GM18517 (cell line): ENCODE measurements around the gene GNG8.
"Not testable (repeated sequence)": the region's sequence is repeated elsewhere in the genome, so short reads cannot be mapped to it uniquely, and the experiment has no call there.

Experiments
- ATAC-seq: cut with Tn5 transposase; IDR thresholded peaks from one replicate; pipeline ENCODE4 v1.9.1; 2021; ENCODE audit warnings: mild to moderate bottlenecking, moderate library complexity; ENCODE audit not compliant: unreplicated experiment

The GNG8 gene

DNA sequence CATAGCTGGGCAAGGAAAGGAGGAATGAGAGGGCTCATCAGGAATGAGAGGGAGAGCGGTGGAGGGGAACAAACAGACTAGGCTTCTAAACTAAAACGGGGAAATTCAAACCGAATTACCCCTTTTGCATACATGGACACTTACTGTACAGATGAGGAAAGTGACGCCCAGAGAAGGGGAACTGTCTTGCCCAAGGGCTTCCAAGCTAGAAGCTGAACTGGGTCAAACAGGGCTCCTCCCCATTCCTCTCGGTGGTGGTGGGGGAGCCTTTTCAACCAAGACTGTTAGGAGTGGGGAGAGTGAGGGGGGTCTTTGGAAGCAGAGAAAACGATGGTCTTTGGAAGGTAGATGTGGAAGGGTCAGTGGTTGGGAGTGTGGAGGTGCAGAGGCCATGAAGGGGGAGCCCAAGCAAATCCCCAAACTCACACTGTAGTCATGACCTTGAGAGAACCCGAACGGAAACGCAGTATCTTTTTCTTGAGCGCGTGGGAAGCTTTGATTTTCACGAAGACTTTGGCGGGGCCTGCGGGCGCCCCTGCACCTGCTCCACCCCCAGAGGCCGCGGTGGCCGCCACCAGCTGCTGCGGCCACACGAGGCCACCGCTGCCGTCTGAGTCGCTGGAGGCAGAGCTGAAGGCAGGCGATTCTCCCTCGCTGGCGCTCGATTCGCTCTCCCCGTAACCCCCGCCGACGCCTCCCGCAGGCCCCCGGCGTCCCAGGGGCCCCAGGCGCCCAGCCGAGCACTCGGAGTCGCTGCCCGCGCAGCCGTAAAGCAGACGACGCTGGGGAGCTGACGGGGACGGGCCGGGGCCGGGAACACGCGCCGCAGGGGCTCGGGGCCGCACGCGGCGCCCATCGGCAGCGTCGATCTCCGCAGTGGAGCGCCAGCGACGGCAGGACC lies 12.3 kb upstream of the GNG8 start:
- ATAC-seq = no peak

DNA sequence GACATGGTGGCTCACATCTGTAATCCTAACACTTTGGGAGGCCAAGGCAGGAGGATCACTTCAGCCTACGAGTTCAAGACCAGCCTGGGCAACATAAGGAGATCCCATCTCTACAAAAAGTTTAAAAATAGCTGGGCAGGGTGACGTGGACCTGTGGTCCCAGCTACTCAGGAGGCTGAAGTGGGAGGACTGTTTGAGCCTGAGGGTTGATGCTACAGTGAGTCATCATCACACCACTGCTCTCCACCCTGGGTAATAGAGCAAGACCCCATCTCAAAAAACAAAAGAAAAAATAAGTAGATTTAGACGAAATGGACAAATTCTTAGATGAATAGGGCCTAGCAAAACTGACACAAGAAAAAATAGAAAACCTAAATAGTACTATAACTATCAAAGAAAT lies 10.4 kb upstream of the GNG8 start:
- ATAC-seq = no peak

DNA sequence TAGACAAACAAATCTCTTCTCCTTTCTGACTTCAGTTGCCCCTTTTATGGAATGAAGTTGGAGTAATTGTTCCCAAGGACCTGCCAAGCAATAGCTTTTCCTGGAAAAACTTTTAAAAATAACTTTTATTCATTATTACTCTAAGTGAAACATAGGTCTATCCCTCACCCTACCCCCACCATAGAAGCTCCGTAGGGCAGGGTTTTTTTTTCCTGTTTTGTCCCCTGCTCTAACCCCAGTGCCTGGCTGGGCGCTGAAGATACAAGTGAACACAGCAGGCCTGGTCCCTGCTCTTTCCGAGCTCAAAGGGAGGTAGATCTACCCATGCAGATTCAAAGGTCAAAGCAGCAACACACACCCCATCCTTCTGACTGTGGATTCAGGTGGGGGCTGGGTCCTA lies 8.7 kb upstream of the GNG8 start:
- ATAC-seq = no peak

DNA sequence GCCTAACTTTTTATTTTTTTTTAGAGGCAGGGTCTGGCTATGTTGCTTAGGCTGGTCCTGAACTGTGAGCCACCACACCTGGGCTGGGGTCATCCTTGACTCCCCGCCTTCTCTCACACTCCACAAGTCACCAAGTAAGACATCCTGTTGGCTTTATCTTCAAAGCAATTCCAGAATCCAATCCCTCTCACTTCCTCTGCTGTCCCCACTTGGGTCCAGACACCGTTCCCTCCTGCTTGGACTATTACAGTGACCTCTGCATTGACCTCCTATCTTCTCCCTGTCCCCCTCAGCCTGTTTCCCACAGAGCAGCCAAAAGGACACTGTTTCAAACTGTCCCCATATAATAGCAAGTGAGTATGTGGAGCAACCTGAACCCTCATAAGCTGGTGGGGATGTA lies 4.7 kb upstream of the GNG8 start:
- no peak for ATAC-seq

DNA sequence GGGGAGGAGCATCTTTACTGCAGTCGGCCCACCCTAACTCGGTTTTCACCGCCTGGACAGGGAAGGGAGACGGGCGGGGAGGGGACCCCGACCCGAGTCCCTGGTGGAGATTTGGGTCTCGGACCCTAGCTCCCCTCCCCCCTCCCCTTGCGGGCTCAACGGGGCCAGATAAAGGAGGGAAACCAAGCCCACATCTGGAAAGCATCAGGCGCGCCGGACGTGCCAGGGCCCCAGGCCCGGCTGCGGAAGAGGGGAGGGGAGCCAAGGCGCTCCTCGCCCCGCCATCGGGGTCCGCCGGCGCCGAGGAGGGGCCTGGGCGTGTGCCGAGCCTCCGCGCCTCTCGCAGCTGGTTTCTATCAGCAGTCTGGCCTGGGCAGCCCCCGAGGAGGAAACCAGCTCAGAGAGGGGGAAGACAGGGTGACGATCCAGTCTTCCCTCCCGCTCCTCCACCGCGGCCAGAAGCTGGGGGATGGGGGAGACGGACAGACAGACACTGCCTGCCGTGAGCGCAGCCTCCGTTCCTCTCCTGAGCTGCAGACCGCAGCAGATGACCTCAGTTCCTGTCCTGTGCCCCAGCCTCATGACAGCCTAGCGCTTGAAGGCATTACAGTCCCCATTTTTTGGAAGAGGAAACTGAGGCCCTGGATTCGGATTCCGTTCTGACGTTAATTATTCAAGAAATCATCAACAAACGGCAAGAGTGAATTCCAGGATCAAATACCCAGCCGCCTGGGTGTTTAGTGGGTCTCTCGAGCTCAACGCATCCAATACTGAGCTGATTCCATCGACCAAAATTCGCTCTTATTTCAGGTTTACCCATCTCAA lies 3.6 kb upstream of the GNG8 start:
- no peak for ATAC-seq

DNA sequence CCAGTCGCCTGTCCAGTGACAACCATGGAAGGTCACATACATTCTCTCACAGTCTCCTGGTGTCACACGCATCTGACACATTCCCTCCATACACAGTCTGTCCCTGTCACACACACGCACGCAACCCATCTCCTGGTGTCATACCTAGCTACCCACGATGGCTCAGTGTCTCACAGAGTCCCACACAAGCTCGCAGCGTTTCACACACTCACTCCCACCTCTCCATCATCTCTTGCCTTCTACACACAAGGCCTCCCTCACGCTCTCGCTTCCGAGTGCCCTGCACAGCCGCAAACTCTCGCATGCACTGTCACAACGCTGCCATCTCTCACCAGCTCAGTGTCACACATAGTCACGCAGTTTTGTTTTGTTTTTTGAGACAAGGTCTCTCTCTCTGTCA lies 1.2 kb upstream of the GNG8 start:
- ATAC-seq = no peak

DNA sequence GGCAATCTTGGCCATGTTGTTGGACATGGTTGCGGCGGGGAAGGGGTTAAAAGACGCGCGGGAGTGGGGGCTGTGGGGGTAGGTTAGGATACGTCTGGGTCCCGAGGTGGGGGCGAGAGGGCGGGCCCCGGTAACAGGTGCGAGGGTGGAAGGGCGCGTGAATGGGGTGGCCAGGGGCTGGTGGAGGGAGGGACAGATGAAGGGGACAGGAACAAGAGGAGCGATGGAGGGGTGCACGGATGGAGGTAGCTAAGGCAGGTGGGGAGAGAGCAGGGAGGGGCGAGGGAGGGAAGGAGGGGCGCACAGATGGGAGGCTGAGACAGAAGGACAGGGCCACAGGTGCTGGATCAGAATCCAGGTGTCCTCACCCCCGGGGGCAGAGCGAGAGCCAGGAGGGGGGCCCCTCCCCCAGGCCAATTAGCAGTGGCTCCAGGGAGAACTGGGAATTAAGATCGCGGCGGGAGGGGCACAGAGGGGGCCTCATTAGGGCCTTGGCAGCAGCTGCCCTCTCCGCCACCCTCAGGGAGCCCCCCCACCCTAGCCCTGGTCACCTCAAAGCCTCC lies 1.3 kb downstream of the GNG8 start:
- ATAC-seq = no peak

DNA sequence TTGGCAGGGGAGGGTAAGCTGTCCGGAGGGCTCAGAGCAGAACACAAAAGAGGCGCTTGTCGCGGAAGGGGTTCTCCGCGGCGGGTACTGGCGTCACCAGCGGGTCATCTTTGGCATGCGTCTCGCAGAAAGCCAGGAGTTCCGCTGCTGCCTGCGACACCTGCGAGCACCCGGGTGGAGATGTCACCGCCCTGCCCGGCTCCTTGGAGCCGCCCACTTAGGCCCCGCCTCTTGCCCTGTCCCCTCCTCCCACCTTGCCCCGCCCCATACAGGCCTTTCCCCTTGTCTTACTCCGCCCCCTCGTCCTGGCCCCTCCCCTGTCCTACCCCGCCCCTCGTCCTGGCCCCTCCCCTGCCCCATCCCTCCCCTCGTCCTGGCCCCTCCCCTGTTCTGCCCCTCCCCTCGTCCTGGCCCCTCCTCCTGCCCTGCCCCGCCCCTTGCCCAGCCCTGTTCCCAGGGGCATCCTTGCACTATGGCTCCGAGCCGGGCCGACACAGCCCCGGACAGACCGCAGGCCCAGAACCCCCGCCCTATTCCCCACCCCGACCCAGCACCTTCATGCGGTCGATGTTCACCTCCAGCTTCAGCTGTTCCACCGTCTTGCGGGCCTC lies 1.9 kb downstream of the GNG8 start:
- ATAC-seq = no peak

DNA sequence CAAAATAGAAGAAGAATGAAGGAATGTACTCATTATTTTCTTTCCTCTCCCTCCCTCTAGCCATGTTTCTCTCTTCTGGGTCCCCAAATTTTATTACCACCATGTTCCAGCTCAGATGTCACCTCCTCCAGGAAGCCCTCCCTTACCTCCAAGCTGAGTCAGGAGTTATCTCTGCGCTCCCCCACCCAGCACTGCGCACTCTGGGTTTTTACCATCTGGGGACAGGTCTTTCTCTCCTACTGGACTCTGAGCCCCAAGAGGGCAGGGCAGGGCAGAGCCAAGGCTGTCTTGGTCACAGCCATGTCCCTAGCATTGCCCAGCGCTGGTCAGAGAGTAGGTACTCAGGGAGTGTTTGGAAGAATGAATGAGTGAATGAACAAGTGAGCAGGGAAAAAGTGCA lies 2.9 kb downstream of the GNG8 start:
- ATAC-seq = no peak

DNA sequence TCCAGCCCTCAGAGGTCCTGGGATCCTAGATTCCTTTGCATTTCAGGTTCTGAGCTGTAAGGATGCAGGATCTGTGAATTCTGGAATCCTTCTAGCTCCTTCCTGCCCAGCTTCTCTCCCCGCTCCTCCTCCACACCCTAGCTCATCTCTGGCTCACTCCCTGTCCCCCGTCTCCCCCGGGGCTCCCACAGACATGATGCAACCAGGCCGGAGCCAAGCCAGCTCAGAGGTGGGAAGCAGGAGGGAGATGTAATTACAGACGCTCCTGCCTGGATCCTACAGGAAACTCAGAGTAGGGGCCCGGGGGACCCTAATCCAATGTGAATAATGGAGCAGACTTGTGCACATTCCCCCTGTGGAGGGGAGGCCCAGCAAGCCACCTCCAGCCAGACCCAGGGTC lies 4.5 kb downstream of the GNG8 start:
- no peak for ATAC-seq

DNA sequence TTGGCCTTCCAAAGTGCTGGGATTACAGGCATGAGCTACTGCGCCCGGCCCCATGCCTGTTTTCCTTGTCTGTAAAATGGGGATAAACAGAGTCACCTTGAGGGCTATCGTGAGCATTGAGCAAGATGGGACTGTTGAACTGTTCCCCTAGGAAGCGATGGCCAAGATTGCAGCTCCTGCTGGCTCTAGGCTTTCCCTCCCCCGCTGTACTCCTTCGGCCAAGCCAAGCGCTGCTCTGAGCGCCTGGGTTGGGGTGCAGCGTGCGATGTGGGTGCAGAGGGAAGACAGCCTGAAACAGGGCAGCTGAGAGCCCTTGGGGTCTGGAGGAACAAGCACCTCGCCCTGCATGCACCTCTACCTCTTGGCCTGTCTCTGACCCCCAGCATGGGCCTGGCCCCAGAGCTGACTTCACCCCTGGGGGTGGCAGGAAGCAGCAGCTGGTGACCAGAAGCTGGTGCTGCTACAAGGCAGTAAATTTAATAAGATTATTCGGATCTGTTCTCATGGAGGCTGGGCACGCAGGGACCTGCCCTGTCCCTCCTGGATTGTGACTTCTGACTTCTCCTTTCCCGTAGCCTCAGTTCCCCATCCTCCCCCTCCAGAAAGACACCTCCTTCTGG lies 5.3 kb downstream of the GNG8 start:
- ATAC-seq = no peak

DNA sequence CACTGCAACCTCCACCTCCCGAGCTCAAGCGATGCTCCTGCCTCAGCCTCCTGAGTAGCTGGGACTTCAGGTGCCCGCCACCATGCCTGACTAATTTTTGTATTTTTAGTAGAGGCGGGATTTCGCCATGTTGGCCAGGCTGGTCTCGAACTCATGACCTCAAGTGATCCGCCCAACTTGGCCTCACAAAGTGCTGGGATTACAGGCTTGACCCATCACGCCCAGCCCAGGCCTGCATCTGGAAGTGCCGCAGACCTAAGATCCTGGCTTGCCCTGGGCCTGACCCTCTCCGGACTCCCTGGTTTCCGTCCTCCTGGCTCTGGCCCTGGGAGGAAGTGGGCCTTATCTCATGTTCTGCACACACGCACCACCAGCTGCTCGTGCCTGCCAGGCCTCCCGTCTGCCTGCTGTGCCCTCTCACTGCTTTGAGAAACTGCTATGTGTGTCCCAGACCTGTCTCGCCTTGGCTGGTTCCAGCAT lies 6.4 kb downstream of the GNG8 start:
- ATAC-seq = no peak

DNA sequence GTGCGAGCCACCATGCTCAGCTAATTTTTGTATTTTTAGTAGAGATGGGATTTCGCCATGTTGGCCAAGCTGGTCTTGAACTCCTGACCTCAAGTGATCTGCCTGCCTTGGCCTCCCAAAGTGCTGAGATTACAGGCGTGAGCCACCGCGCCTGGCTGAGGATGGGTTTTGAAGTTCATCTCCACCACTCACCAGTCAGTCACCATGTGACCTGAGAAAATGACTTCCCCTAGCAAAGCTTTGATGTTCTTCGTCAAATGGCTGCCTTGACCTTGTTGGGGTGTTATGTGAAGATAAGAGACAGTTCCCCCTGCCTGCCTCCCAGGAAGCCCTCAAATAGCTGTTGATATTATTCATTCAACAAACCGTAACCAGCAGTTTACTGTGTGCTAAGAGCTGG lies 7.0 kb downstream of the GNG8 start:
- not testable (repeated sequence) for ATAC-seq

DNA sequence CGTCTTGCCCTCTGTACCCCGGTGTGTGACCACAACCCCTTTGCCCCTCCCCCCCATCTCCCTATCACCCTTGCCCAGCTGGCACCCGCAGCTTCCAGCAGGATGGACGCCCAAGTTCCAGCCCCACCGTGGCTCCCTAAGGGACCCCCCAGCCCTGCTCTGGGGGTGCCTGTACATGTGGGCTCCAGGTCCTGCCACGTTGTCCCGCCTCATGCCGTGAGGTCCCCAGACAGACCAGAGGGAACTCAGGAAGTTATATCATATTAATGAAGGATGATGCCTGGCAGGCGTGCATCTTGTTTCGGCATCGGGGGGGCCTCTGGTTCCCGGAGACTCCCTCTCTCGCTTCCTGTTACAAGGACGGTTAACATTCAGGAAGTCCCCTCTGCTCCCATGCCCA lies 9.6 kb downstream of the GNG8 start:
- ATAC-seq = no peak

DNA sequence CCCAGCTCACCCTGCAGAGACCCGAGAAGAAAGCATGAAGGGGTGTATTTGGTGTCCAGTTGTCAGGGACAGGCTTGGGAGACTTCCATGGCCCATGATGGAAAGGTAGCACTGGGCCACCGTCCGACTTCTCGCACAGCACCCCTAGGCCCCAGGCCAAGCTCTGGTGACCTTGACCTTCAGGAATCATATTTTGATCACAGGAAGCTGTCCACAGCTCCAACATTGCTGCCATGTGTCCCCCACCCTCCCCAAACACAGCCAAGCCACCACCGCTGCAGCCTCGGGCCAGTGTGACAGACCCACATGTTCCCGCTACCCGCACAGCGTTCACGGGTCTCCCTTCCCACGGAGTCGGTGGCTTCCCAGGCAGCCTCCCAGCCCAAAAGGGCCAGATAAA lies 10.3 kb downstream of the GNG8 start:
- no peak for ATAC-seq

DNA sequence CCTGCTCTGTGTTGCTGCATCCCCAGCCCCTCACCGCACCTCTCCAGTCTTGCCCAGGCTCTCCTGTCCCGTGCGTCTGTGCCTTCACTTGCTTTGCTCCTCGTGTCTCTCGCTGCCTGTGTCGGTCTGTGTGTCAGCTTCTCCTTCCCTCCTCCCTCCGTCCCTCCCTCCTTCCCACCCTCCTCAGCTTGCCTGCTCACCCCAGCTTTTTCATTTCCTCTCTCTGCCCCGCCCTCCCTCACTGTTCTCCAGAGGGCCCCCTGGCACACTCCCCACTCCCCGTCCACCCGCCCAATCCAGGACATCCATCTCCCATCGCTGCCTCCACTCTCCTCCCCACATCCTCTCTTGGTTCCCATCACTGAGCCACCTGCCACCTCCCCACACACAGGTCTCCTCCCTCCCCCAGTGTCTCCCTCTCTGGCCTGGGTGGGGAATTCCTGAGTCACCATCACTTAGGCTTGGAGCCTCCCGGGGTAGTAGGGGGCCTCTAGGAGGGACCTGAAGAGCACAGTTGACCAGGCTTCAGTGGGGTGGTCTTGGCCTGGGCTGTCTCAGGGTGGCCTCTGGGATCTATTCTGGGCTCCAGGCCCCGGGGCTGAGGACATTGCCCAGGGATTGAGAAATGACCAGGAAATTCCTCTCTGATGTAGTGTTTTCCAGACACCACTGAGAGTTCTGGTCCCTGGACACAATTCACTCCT lies 10.9 kb downstream of the GNG8 start, which contains the start of gene PTGIR:
TSS of gene PTGIR (minus strand) at position 132 of the 704 bp plus-strand sequence. CDS start 864 bp downstream, outside the sequence.
- no peak for ATAC-seq

DNA sequence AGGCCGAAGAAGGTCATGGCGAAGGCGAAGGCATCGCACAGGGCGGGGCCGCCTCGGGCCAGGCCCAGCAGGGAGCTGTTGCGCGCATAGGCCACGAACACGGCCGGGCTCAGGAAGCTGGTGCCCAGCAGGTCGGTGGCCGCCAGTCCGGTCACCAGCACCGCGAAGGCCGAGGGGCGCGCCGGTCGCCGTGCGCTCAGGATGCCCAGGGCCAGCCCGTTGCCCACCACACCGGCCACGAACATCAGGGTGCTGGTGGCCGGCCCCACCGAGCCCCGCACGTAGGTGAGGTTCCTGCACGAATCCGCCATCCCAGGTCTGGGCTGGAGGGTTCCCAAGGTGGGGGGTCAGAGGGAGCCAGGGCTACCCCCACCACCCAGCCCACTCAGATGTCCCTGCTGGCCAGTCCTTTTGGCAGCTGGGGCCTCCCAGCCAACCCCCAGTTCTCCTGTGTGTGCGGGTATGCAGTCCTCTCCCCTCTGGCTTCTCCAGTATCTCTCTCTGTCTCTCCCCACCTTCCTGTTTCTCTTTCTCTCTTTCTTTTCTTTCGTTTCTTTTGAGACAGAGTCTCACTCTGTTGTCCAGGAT lies 12.0 kb downstream of the GNG8 start:
- no peak for ATAC-seq

DNA sequence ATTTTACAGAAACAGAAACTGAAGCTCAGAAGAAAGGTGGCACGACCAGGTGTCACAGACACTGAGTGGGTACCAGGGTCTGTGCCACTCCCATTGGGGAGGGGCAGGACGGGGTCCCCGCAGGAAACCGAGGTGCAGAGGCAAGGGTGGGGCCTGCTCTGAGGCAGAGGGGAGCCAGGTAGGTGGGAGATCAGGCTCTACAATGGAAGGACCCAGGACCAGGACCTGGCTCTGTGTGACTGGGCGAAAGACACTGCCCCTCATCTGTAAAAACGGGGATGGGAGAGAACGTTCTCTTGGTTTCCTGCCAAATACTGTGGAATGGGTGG lies 13.9 kb downstream of the GNG8 start:
- no peak for ATAC-seq

DNA sequence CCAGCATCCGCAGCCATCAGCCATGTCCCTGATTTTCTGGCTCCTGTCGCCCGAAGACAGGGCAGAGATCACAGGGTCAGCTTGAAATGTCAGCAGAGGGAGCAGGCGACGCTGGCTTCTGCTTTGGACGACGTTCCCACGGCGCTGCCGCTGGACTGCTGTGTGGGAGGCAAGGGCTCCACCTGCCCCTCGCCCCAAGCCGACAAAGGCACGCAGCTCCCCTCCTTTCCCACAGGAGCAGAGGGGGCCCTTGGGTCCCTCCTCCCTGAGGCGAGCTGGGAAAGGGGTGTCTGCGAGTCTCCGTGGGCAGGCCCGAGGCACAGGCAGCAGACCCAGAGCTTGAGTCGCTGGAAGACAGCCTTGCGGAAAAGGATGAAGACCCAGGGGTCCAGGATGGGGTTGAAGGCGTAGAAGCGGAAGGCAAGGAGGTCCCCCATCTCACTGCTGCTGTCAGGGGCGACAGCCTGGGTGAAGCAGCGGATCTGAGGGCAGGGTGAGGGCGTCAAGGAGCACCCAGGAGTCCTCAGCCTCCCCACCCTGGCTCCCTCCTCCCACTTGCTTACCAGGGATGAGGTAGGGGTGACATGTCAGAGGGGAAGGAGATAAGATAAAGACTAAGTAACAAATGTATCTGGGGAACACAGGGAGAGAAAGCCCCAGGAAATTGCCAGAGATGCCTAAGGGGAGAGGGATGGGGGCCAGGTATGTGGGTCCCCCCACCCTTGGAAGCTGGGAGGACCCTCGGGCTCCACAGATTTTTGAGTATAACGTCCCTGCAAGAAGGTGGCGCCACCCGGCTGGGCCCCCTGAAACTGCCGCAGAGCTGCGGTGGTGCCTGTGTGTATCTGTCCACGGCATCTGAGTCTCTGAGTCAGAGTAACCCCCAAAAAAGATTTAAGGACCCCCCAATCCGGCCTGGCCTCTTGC lies 14.5 kb downstream of the GNG8 start:
- ATAC-seq = no peak
